OCI-LY1 (cell line): ENCODE results near the gene PHF8.

Experiments used
- H2AFZ ChIP-seq: fragments of 200-600 bp; sonication (generic), shearing (Covaris generic); 2 replicates; pipeline ENCODE4 v1.6.0; 2014; ENCODE audit warnings: antibody characterized with exemption, mild to moderate bottlenecking, low read length
- H3F3A ChIP-seq: fragments of 200-600 bp; sonication (generic), shearing (Covaris generic); 2 replicates; pipeline ENCODE4 v1.6.0; 2014; ENCODE audit warnings: mild to moderate bottlenecking, antibody characterized with exemption, low read length, moderate library complexity; ENCODE audit not compliant: insufficient read depth
- H3K27ac ChIP-seq: fragments of 200-600 bp; sonication (generic); 2 replicates; pipeline ENCODE4 v1.5.1; 2014; ENCODE audit warnings: low read length, mixed run types, mild to moderate bottlenecking, low read depth; ENCODE audit not compliant: poor library complexity, severe bottlenecking
- H3K27me3 ChIP-seq: fragments of 200-600 bp; sonication (generic); 2 replicates; pipeline ENCODE4 v1.6.0; 2014; ENCODE audit warnings: antibody characterized with exemption, mild to moderate bottlenecking, low read length, moderate library complexity; ENCODE audit not compliant: insufficient read depth
- H3K36me3 ChIP-seq: fragments of 200-600 bp; sonication (generic); 2 replicates; pipeline ENCODE4 v1.6.1; 2014; ENCODE audit warnings: mild to moderate bottlenecking, antibody characterized with exemption, low read length, moderate library complexity, mixed read lengths; ENCODE audit not compliant: insufficient read depth
- H3K4me1 ChIP-seq: fragments of 200-600 bp; sonication (generic); 2 replicates; pipeline ENCODE4 v1.5.1; 2014; ENCODE audit warnings: mild to moderate bottlenecking, low read length, moderate library complexity; ENCODE audit not compliant: insufficient read depth, severe bottlenecking
- H3K4me2 ChIP-seq: fragments of 200-600 bp; sonication (generic), shearing (Covaris generic); 2 replicates; pipeline ENCODE4 v1.6.1; 2014; ENCODE audit warnings: low read length
- H3K4me3 ChIP-seq: fragments of 200-600 bp; sonication (generic); 2 replicates; pipeline ENCODE4 v1.5.1; 2014; ENCODE audit warnings: low read length, low read depth, mild to moderate bottlenecking, mixed read lengths; ENCODE audit not compliant: poor library complexity, severe bottlenecking
- H3K79me2 ChIP-seq: fragments of 200-600 bp; shearing (Covaris generic); 2 replicates; pipeline ENCODE4 v1.6.1; 2016; ENCODE audit warnings: mixed run types, low read length, mixed read lengths; ENCODE audit not compliant: insufficient read depth
- H3K9ac ChIP-seq: fragments of 200-600 bp; sonication (generic), shearing (Covaris generic); 2 replicates; pipeline ENCODE4 v1.6.1; 2014; ENCODE audit warnings: mild to moderate bottlenecking, low read length, mixed read lengths
- H3K9me2 ChIP-seq: fragments of 200-600 bp; sonication (generic), shearing (Covaris generic); 2 replicates; pipeline ENCODE4 v1.6.1; 2014; ENCODE audit warnings: low read depth, mild to moderate bottlenecking, low read length, mixed read lengths
- H3K9me3 ChIP-seq: fragments of 200-600 bp; shearing (Covaris generic); 2 replicates; pipeline ENCODE4 v1.6.1; 2014; ENCODE audit warnings: low read length, mixed read lengths
- H4K20me1 ChIP-seq: fragments of 200-600 bp; sonication (generic), shearing (Covaris generic); 2 replicates; pipeline ENCODE4 v1.6.0; 2016; ENCODE audit warnings: mild to moderate bottlenecking, low read length; ENCODE audit not compliant: insufficient read depth
- EZH2 ChIP-seq: fragments of 200-600 bp; sonication (generic), shearing (Covaris generic); IDR thresholded peaks from 2 replicates; pipeline ENCODE4 v1.8.0; 2017; ENCODE audit warnings: borderline replicate concordance, mixed run types, mild to moderate bottlenecking, antibody characterized with exemption, low read length, moderate library complexity, mixed read lengths
- TF ChIP-seq, protein P1 (sequence below): fragments of 200-600 bp; sonication (generic), shearing (Covaris generic); IDR thresholded peaks from 2 replicates; pipeline ENCODE4 v1.5.1; 2017; ENCODE audit warnings: mild to moderate bottlenecking, antibody characterized with exemption, low read length, moderate library complexity, mixed read lengths

PHF8 gene

GRCh38 chrX:54024350-54024749, 19.9 kb downstream of the PHF8 start:
- H3K79me2 ChIP-seq: no peaks in the 10 kb centered on the region
- no peaks in the 10 kb centered on the region for H3F3A ChIP-seq
- no peaks in the 10 kb centered on the region for H3K9me2 ChIP-seq
- no peaks in the 10 kb centered on the region for H3K27me3 ChIP-seq
- H4K20me1 ChIP-seq: no peaks in the 10 kb centered on the region
- H3K27ac ChIP-seq: no peak overlapping the region
- H3K36me3 ChIP-seq: peaks cover 37% of the 10 kb centered on the region
- no peak overlapping the region for H2AFZ ChIP-seq
- H3K9ac ChIP-seq: no peak overlapping the region
- no peaks in the 10 kb centered on the region for H3K9me3 ChIP-seq
- H3K4me3 ChIP-seq: no peak overlapping the region
- no peaks in the 10 kb centered on the region for H3K4me1 ChIP-seq
- H3K4me2 ChIP-seq: no peak overlapping the region
- no peak for TF ChIP-seq EZH2
- TF ChIP-seq, protein P1, sequence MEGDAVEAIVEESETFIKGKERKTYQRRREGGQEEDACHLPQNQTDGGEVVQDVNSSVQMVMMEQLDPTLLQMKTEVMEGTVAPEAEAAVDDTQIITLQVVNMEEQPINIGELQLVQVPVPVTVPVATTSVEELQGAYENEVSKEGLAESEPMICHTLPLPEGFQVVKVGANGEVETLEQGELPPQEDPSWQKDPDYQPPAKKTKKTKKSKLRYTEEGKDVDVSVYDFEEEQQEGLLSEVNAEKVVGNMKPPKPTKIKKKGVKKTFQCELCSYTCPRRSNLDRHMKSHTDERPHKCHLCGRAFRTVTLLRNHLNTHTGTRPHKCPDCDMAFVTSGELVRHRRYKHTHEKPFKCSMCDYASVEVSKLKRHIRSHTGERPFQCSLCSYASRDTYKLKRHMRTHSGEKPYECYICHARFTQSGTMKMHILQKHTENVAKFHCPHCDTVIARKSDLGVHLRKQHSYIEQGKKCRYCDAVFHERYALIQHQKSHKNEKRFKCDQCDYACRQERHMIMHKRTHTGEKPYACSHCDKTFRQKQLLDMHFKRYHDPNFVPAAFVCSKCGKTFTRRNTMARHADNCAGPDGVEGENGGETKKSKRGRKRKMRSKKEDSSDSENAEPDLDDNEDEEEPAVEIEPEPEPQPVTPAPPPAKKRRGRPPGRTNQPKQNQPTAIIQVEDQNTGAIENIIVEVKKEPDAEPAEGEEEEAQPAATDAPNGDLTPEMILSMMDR: no peak

DNA sequence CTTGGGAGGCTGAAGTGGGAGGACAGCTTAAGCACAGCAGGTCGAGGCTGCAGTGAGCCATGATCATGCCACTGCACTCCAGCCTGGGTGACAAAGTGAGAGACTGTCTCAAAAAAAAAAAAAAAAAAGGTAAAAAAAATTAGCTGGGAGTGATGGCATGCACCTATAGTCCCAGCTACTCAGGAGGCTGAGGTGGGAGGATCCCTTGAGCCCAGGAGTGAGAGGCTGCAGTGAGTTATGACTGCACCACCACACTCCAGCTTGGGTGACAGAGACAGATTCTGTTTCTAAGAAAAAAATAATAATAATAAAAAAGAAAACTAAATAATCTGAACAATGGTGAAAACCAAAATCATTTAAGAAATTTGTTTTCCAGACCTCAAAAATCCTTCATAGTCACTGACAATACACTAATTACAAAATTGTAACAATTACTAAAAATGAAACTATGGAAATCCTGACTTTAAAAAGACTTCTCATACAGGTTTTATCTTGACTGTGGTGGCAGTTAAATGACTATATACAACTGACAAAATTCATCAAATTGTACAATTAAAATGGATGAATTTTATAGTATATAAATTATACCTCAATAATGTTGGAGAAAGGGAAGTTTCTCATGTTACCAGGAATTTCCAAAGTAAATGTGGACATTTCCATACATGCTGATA, 31.3 kb downstream of the PHF8 start:
- TF ChIP-seq EZH2: no peak
- TF ChIP-seq, protein P1: no peak
- Histone ChIP-seq H3K27ac (no peak overlapping the region), H3K4me3 (no peak overlapping the region)

DNA sequence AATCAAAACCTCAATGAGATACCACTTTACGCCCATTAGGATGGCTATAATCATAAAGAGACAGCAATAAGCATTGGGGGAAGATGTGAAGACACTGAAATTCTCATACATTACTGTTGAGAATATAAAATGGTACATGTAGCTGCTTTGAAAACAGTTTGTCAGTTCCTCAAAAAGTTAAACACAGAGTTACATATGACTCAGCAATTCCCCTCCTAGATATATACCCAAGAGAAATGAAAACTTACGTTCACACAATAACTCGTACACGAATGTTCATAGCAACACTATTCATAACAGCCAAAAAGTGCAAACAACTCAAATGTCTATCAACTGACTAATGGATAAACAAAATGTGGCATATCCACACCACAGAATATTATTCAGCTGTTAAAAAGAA, 36.6 kb downstream of the PHF8 start:
- TF ChIP-seq EZH2: no peak
- TF ChIP-seq, protein P1: no peak
- H3K4me2 ChIP-seq: no peak overlapping the region
- no peaks in the 10 kb centered on the region for H3K27me3 ChIP-seq
- peaks cover 25% of the 10 kb centered on the region for H3K36me3 ChIP-seq
- no peaks in the 10 kb centered on the region for H4K20me1 ChIP-seq
- H3K79me2 ChIP-seq: no peaks in the 10 kb centered on the region
- no peaks in the 10 kb centered on the region for H3K9me2 ChIP-seq
- H3K9ac ChIP-seq: no peak overlapping the region
- no peak overlapping the region for H3K27ac ChIP-seq
- no peaks in the 10 kb centered on the region for H3F3A ChIP-seq
- H2AFZ ChIP-seq: no peak overlapping the region
- H3K9me3 ChIP-seq: no peaks in the 10 kb centered on the region
- H3K4me1 ChIP-seq: no peaks in the 10 kb centered on the region
- no peak overlapping the region for H3K4me3 ChIP-seq

More for the DNA sequence above, 31.3 kb downstream of the PHF8 start:
- no peaks in the 10 kb centered on the region for H4K20me1 ChIP-seq
- no peaks in the 10 kb centered on the region for H3F3A ChIP-seq
- no peaks in the 10 kb centered on the region for H3K27me3 ChIP-seq
- H3K36me3 ChIP-seq: peaks cover 42% of the 10 kb centered on the region
- no peaks in the 10 kb centered on the region for H3K4me1 ChIP-seq
- no peak overlapping the region for H2AFZ ChIP-seq
- no peak overlapping the region for H3K9ac ChIP-seq
- H3K4me2 ChIP-seq: no peak overlapping the region
- no peaks in the 10 kb centered on the region for H3K9me3 ChIP-seq
- H3K79me2 ChIP-seq: no peaks in the 10 kb centered on the region
- H3K9me2 ChIP-seq: no peaks in the 10 kb centered on the region
